ENCODE data around the gene RNASET2.

RNASET2 gene

GRCh38 chr6:166956444-166957086 lies at the start of gene RNASET2:
Gene RNASET2, minus strand, starts transcription at chr6:166956550. Its CDS starts 368 bp downstream, at chr6:166956182.
- DNase-seq (ENCODE audit: extremely low spot score): peak; percentile 98
- TF ChIP-seq PKNOX1 (IDR thresholded peaks at IDR 0.05): no peak
- peak; percentile 79 for TF ChIP-seq L3MBTL2 (conservative IDR thresholded peaks at IDR 0.05)
- TF ChIP-seq SP1 (IDR thresholded peaks at IDR 0.05): peak; percentile 24; the same call in 1 of the 2 replicates
- POLR2A ChIA-PET: interaction anchor here (1.1 to 1.3 kb wide), 2 partner anchors 42 to 518 kb away, joined by 3 to 4 read pairs; partner anchors contain the start of gene CEP43
- CTCF ChIA-PET: interaction anchor here (0.6 to 1.3 kb wide), 2 partner anchors 182 to 706 kb away, joined by 3 read pairs; no protein-coding TSS in a partner anchor

GRCh38 chr6:167005350-167006159 lies 49.2 kb upstream of the RNASET2 start:
- no peak for DNase-seq (ENCODE audit: extremely low spot score)
- CTCF ChIA-PET: no interaction called here
- TF ChIP-seq SP1 (IDR thresholded peaks at IDR 0.05) (no peak), CTBP1 (IDR thresholded peaks at IDR 0.05; ENCODE audit: borderline replicate concordance) (no peak), ZNF384 (IDR thresholded peaks at IDR 0.05) (no peak), SUZ12 (IDR thresholded peaks at IDR 0.05) (no peak), FOXM1 (IDR thresholded peaks at IDR 0.05; ENCODE audit: borderline replicate concordance) (no peak)
- POLR2A ChIA-PET: no interaction called here

GRCh38 chr6:167000759-167001158 lies 44.4 kb upstream of the RNASET2 start:
- CTCF ChIA-PET: interaction anchor here (1.4 kb wide), 1 partner anchor 141 kb away, joined by 4 read pairs; no protein-coding TSS in a partner anchor
- no peak for DNase-seq (ENCODE audit: extremely low spot score)
- POLR2A ChIA-PET: no interaction called here
- no peak for TF ChIP-seq TARDBP (IDR thresholded peaks at IDR 0.05)
- no peak for TF ChIP-seq L3MBTL2 (conservative IDR thresholded peaks at IDR 0.05)
- no peak for TF ChIP-seq SUZ12 (IDR thresholded peaks at IDR 0.05)
- TF ChIP-seq HDGF (IDR thresholded peaks at IDR 0.05; ENCODE audit: borderline replicate concordance): no peak
- TF ChIP-seq PKNOX1 (IDR thresholded peaks at IDR 0.05): no peak
- TF ChIP-seq SP1 (IDR thresholded peaks at IDR 0.05): no peak
- TF ChIP-seq BHLHE40 (IDR thresholded peaks at IDR 0.05; ENCODE audit: borderline replicate concordance): no peak
- TF ChIP-seq ELF4 (IDR thresholded peaks at IDR 0.05): no peak
- TF ChIP-seq LEF1 (IDR thresholded peaks at IDR 0.05; ENCODE audit: borderline replicate concordance): no peak

GRCh38 chr6:166999884-167000253 lies 43.5 kb upstream of the RNASET2 start:
- no peak for DNase-seq (ENCODE audit: extremely low spot score)
- CTCF ChIA-PET: interaction anchor here (1.0 to 1.4 kb wide), 2 partner anchors 49 to 142 kb away, joined by 4 read pairs; no protein-coding TSS in a partner anchor
- POLR2A ChIA-PET: interaction anchor here (1.2 to 1.7 kb wide), 3 partner anchors 24 to 618 kb away, joined by 3 to 4 read pairs (median 3); no protein-coding TSS in a partner anchor
- TF ChIP-seq ZNF384 (IDR thresholded peaks at IDR 0.05) (no peak), ELF4 (IDR thresholded peaks at IDR 0.05) (no peak), BHLHE40 (IDR thresholded peaks at IDR 0.05; ENCODE audit: borderline replicate concordance) (no peak), ARNT (IDR thresholded peaks at IDR 0.05) (no peak), FOXK2 (IDR thresholded peaks at IDR 0.05) (no peak), FOXA1 (IDR thresholded peaks at IDR 0.05) (no peak), TARDBP (IDR thresholded peaks at IDR 0.05) (no peak), CTBP1 (IDR thresholded peaks at IDR 0.05; ENCODE audit: borderline replicate concordance) (no peak), HDGF (IDR thresholded peaks at IDR 0.05; ENCODE audit: borderline replicate concordance) (no peak), SP1 (IDR thresholded peaks at IDR 0.05) (no peak), PKNOX1 (IDR thresholded peaks at IDR 0.05) (no peak), FOXM1 (IDR thresholded peaks at IDR 0.05; ENCODE audit: borderline replicate concordance) (no peak), L3MBTL2 (conservative IDR thresholded peaks at IDR 0.05) (no peak), NFRKB (IDR thresholded peaks at IDR 0.05) (no peak), SUZ12 (IDR thresholded peaks at IDR 0.05) (no peak)

GRCh38 chr6:166999145-166999883 lies 43.0 kb upstream of the RNASET2 start, which contains the start of gene CEP43:
Gene CEP43, plus strand, starts transcription at chr6:166999397. Its CDS starts 16 bp downstream, at chr6:166999413.
- peak; percentile 98 for DNase-seq (ENCODE audit: extremely low spot score)
- TF ChIP-seq HDGF (IDR thresholded peaks at IDR 0.05; ENCODE audit: borderline replicate concordance) (peak; percentile 13; the same call in 1 of the 2 replicates), ARNT (IDR thresholded peaks at IDR 0.05) (no peak)
- ChIA-PET CTCF (interaction anchor here (1.0 to 1.4 kb wide), 3 partner anchors 9 to 143 kb away, joined by 3 to 4 read pairs (median 4); no protein-coding TSS in a partner anchor), POLR2A (interaction anchor here (0.7 to 1.7 kb wide), 5 partner anchors 10 to 618 kb away, joined by 3 to 5 read pairs (median 4); partner anchors contain the start of gene RNASET2)
